ENCODE results near the gene DCTN4.

DCTN4 gene

DNA sequence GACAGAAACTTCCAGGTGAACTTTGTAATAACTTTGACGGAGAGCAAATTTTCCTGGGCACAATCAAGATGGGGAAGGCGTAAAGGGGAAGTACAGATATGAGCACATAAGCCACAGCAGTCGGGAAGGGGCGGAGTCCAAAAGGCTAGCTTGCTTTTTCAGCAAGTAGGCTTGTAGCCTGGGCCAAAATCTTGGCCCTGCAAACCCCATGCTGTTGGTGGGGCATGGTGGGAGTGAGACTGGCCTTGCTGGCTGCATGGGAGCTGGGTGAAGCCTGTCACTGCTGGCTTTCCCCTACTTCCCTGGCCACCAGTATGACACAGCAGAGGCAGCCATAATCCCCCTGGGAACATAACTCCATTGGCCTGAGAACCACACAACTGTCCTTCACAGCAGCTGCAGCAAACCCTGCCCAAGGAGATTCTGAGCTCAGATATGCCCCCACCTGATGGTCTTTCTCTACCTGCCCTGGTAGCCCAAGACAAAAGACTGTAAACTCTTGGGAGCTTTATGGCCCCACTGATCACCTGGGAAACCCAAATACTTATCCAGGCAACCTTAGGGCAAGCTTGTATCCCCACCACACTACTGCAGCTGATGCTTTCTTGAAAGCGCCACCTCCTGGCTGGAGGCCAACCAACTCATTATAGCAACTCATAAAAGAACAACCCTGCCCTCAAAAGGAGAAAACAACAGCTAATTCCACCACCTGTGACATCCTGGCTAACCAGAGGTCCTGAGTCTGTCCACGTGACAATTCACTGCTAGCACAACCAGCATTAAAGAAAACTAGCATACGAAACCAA, 24.0 kb downstream of the DCTN4 start:
- DNase-seq: no peak

DNA sequence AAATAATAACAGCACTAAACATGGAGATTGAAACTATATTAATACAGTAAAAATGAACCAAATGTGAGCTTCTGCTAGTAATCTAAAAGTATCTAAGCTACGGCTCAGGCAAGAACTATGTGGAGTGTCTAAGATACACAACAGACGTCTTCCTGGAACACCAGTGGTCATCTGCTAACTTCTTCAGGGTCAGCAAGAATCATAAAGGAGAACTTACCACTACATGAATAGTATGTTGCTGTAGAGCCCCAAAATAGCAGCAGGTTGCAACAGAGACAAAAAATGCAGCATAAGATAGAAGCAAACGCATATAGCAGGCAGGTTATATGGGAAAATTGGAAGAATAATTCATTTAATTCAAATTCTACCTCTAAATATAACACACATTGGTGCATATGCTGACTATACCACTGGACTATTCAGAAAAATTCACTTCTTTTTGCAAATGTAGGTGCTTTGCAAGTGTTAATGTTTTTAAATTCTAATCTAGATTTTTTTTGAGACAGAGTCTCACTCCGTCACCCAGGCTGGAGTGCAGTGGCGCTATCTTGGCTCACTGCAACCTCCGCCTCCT, 27.1 kb downstream of the DCTN4 start:
- DNase-seq: no peak

DNA sequence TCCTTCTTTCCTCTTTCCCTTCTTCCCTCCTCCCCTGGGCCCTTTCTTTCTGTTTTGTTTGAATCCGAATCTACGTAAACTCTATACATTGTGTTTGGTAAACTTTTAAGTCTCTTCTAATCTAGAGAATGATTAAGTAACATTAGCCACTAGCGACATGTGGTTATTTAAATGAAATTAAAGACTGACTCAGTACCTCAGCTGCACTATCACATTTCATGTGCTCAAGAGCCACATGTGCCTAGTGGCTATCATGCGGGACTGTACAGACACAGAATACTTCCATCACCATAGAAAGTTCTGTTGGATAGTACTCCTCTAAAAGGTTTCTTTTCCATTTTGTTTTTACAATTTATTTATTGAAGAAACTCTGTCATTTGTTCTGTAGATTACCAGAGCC, 29.0 kb downstream of the DCTN4 start:
- no peak for DNase-seq

DNA sequence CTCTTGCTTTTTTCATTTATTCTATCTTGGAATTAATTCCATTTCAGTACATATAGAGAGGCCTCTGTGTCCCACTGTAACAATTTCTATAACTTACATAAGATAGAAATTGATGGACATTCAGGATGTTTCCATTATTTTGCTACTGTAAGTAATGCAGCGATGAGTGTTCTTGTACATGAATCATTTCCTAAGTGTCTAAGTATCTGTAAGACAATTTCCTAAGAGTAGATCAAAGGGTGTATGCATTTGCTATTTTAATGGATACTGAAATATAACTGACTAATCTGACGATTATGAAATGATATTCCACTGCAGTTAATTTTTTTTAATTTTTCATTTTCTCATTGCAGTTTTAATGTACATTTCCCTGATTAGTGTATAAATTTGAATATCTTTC, 35.0 kb downstream of the DCTN4 start:
- no peak for DNase-seq

DNA sequence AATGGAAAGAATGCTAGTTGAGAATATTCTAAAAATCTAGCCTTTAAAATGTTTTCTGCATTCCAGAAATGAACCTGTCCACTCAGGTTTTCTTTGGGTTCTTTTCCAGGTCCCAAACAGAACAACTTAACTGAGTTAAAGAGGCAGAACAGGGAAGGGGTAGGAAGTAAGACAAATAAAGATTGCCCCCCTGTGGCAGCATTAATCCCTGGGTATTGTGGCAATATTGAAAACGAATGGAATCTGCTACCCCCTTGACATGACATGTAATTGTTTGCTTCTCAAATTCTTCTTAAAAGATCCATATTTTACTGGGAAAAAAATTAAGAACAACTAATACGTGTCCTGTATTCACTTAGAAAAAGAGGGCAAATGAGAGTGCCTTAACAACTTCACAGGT, 48.7 kb downstream of the DCTN4 start:
- DNase-seq: peak; percentile 15

DNA sequence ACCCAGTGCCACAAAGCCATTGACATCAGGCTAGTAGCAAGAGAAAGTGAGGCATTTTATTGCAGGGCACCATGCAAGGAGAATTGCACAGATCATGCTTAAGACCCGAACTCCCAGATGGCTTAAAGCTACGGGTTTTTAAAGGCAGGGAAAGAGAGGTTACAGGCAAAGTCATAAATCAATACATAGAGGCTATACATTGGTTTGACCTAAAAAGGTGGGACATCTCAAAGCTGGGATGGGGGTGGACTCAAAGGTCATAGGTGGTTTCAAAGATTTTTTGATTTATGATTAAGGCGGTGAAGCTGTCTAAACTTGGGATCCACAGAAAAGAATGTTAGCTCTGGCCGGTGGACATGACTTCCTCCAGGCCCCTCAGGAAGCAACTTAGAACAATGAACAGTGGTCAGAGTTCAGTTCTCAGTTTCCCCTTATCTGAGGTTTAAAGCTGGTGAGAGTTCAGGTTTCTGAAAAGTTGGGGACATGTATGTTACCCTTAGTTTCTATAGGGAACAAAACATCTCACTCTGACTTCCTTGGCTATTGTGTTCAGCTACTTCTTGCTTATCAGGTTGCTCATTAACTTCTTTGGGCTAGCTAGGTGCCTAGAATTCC, 51.9 kb downstream of the DCTN4 start:
- DNase-seq: no peak

DNA sequence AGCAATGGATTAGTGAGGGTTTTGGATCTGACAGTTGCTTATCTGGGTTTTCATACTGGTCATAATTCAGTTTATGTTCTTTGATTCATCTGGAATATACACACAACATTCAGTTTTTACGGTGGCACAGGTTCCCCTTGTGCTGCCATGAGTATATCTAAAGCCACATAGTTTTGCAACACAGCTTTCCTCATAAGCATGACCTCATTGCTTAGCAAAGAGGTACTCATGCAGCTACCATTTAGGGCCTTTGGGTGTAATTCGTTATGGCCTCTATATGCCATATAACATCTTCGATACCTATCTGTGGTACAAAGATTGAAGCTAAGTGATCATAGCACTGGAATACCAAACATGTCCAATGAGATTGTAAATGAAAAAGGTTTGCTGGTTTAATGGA, 55.1 kb downstream of the DCTN4 start:
- no peak for DNase-seq

DNA sequence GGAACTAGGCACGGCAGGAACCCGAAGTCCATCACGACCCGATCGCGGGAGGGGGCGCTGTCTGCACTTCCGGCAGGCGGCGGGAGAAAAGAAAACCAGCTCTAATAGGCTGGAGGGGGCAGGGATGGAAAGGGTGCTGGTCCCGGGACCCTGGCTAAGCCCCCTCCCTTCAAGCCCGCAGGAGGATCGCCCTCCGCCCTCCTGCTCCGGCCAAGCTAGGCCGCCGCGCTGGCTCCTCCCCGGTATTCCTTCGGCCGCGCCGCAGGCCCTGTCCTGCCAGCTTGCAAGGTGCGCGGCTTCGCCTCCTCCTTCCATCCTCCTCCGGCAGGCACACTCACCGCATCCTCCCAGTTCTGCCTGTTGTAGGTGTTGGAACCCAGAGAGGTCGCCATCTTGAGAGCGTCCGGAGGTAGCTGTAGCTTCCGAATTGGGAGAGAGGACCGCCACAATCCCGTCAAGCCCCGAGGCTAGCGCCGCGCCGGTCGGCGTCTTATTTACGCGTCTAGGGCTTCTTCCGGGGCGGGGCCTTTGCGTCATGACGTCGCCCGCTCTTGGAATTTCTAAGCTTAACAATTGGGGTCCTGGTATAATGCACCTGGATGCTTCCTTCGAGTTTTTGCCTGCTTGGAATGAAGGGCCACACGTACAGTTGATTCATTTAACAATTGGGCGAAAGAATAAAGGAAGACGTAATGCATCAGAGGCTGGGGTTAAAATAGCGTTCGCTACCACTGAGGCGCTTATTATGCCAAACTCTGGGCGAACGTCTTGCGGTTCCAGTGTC, 58.0 kb downstream of the DCTN4 start, which contains the start of gene RBM22:
TSS of gene RBM22 (minus strand) at position 469 of the 784 bp plus-strand sequence. CDS start at position 392, 77 bp downstream.
- peak; percentile 92 for DNase-seq

DNA sequence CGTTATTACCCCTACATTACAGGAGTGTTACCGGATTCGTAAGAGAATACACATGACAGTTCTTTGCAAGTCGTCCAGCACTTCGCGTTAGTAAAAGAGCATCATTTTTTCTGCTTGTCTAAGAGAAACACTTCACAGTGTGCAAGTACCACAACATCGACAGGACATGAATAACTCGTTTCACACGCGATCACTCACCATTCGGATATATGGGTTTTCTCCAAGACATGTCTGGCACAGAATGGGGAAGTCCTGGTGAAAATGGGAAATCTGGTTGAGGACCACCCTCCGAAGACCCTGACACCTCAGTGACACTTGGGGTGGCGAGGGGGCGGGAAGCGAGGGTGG, 58.6 kb downstream of the DCTN4 start:
- DNase-seq: no peak

DNA sequence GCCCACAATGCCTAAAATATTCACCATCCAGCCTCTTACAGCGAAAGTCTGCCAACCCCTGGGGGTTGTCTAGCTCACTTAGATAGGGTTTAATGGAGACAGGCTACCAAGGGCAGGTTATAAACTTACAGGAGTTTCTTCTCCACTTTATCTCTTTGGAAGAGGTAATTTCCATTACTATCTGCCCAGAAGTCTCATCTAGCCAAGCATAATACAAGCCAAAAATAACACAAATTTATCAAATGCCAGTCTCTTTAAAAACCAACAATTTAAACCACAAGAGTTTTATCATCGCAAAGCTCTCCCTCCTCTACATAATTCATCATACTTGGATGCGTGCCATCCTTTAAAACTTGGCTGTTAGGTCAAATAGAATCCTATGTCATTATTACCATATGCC, 64.2 kb downstream of the DCTN4 start:
- peak; percentile 83 for DNase-seq

DNA sequence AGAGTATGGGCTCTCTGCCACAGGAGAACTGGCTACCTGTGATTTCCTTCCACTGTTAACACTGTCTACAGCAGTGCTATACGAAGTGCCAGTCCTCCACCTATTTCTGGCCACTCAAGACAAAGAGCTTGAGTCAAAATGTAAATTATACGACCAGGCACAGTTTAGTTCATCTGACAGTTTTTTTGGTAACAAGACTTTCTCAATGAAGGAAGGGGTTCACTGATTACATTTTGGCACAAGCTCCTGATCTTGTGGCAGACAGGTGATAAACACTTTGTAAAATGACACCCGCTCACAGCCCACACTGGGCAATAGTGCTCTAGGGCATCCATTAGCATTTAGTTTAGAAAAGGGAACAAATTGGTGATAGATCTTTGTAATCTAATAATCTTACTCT, 66.5 kb downstream of the DCTN4 start:
- DNase-seq: no peak

DNA sequence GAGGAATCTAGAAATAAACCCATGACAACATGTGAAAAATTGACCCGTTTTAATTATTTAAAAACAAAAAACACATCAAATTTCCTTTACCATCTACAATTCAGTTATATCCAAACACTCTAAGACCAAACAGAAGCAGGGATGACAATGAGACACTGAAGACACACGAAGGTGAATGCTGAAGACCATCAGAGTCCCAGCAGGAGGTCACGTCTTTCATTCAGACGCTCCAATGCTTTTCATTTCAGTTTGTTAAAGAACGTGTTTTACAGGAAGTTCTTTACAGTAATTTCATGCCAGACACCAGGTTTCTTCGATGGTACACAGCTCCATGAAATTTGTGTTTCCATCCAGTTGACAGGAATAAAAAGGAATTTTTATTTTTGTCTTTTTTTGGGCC, 68.1 kb downstream of the DCTN4 start:
- DNase-seq: no peak

DNA sequence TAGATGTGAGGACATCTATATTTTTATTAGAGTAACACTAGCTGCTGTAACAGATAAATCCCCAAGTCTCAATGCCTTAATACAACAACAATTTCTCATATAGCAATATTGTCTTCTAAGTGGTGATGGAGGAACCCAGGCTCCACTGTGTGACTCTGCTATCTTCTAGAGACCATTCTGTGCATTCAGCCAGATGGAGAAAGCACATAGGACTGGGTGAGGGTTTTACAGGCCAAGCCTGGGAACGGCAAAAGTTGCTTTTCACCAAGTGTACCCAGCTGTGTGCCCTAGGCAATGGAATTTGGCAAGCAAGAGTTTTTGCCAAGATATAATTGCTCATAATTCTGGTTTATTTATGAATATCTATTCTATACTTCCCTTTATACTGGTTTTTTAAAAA, 69.7 kb downstream of the DCTN4 start:
- DNase-seq: no peak

DNA sequence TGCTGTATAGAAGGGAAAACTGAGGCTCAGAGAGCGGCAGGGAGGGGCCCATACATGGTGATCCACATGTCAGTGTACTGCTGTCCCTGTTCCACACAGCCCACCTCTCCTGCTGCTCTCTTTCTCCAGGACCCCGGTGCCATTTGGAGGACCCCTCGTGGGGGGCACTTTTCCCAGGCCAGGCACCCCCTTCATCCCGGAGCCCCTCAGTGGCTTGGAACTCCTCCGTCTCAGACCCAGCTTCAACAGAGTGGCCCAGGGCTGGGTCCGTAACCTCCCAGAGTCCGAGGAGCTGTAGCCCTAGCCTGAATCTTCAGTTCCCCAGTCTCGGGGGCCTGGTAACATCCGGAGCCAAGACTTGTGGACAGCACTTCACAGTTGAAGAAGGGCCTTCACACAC, 82.2 kb downstream of the DCTN4 start:
- no peak for DNase-seq

DNA sequence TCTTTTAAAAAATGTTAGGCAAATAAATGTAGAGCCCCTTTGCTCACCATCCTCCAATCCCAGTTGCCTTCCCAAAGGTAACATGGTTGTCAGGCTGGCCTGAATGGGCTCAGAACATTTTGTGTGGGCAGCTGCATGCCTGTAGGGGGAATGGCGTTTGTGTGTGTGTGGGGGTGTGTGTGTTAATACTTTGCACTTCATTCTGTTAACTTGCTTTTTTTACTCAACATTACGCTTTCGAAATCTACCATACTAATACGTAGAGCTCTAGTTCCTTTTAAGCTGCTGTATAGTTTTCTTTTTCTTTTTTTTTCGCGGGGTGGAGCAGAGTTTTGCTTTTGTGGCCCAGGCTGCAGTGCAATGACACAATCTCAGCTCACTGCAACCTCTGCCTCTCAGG, 83.7 kb downstream of the DCTN4 start:
- DNase-seq: no peak

DNA sequence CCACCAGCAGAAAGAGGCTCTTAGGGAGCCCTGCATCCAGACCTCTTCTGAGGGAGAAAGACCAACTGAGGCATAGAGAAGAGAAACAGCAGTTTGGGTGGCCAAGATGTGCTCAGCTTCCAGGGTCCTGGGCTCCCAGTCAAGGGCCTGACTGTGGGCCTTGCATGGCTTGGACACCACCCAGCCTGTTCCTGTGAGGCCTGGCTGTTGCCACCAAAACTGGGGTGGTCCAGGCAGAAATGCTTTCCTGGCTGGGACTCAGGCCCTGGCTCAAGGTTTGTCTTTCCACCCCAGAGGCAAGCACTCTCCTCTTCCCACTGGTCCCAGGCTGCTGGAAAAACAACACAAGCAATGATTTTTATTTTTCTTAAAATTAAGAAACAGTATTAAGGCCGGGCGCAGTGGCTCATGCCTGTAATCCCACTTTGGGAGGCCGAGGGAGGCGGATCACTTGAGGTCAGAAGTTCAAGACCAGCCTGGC, 84.4 kb downstream of the DCTN4 start:
- no peak for DNase-seq

DNA sequence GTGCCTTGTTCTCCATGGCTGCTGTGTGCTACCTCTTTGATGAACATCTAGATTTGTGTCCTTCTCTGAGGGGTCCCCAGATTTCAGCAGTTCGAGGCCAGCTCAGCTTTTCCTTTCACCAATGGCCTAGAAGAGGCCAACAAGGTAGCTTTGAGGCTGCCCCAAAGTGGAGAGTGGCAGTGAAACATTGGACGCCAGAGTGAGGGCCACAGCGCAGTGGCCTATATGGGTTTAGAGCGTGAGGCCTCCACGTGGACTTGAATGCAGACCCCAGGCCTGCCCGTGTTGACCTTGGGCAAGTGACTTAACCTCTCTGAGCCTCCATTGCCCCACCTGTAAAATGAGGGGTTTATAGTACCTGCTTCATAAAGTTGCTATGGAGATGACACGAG, 85.9 kb downstream of the DCTN4 start:
- no peak for DNase-seq

DNA sequence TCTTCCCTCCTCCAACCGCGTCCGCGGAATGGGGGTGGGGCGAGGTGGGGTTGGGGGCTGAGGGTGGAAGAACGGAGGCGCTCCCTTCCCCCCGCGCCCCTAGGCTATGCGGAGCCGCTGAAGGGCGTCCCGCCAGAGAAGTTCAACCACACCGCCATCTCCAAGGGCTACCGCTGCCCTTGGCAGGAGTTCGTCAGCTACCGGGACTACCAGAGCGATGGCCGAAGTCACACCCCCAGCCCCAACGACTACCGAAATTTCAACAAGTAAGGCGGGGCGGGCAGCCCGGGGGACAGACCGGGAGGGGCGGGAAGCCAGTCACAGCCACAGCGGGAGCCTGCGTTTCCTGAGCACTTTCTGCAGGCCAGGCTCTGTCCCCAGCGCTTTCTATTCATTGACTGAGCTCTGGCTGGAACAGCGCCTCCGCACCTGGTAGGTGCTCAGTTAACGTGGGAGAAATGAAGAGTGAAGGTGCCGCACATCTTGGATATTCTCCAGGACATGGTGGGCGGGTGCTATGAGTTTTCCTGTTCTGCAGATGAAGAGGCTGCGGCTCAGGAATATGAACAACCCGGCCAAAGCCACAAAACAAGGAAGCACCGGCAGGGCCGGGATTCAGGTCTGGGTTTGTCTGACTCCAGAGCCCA, 86.5 kb downstream of the DCTN4 start:
- peak; percentile 39 for DNase-seq

DNA sequence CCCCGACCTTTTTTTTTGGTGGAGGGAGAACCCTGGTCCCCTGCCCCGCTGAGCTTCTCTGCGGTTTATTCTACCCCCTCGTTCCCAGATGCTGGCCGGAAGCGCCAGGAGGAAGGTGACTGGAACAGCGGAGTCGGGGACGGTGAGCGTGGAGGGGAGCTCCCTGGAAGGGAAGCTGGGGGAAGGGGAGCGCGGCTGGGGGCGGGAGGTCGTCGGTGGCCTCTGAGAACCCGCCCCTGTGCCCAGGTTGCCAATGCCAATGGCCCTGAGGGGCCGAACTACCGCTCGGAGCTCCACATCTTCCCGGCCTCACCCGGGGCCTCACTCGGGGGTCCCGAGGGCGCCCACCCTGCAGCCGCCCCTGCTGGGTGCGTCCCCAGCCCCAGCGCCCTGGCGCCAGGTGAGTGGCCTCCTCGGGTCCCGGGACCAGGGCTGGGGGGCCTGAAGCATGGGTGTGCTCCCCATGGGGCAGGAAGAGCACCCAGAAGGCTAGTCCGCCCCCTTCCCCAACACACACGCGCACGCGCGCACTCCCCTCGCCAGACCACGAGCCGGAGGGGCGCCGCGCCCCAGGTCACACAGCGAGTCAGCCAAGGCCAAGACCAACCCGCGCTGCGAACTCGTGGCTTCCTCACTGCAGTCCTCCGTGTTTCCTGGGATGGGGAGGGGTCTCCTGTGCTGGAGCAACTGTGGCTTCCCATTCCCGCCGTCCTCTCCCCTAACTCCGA, 87.1 kb downstream of the DCTN4 start:
- no peak for DNase-seq

DNA sequence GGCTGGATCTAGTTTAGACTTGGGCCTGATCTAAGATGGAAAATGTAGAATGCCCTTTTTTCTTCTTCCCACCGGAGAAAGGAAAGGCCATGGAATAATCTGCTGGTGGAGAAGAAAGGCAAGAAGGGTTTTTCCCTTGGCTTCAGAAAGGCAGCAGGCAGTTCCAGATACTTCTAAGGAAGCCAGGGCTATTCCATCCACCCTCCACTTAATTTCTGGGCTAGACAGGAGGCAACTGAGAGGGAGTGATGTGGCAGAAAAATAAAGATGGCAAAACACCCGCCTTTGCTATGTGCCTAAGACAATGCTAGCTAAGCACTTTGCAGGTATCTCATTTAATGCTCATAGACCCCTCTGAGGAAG, 87.9 kb downstream of the DCTN4 start:
- no peak for DNase-seq

DNA sequence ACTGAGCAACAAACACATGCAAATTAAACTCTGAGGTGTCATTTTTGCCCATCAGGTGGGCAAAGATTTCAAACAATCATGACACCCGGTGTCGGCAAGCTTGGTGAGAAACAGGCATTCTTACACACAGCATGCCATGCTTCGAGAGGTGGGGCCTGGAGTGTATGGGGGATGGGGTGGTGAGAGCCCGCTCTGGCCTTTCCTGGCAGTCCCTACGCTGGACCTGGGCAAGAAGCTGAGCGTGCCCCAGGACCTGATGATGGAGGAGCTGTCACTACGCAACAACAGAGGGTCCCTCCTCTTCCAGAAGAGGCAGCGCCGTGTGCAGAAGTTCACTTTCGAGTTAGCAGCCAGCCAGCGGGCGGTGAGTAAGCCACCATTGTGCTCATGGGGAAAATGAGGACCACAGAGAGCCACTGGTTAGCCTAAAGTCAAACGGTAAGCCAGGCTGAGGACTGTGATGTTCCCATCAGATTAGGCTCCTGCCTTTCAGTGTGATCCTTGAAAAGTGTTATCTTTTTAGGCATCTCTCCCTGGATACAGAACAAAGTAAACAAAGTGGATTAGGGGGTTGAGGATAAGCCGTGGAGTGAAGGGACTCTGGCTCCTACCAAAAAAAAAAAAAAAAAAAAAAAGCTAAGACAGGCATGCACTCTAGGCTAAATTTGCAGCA, 88.4 kb downstream of the DCTN4 start:
- DNase-seq: no peak

DNA sequence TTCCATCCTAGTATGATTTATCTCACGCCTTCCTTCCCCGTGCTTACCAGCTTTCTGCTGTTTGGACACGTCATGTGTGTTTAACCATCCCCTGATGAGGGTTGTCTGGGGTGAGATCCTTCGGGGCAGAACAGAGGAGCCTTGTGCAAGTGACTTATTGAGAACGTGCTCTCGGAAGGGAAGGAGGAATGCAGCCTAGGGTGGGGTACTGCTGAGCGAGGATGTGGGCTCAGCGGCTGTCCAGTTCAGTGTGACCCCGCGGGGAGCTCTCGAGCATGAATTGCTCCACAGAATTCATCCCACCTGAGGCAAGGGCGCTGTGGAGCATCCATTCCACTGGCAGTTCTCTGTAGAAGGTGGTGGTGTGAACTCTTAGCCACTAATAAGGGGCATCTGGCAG, 93.8 kb downstream of the DCTN4 start:
- peak; percentile 21 for DNase-seq
